HUES6 (cell line): Measurements from ENCODE around the gene UBXN6.
A peak's percentile ranks its signal among the peaks of the same experiment; 100 is the strongest.

Source experiments
- H3K27ac ChIP-seq: 2 replicates; pipeline ENCODE4 v1.7.0; 2013; ENCODE audit warnings: low read depth, mild to moderate bottlenecking, low read length, inconsistent platforms
- H3K27me3 ChIP-seq: 2 replicates; pipeline ENCODE4 v1.6.1; 2013; ENCODE audit warnings: low read length; ENCODE audit not compliant: control insufficient read depth, insufficient read depth
- H3K36me3 ChIP-seq: 2 replicates; pipeline ENCODE4 v1.6.1; 2013; ENCODE audit warnings: low read length; ENCODE audit not compliant: control insufficient read depth, insufficient read depth
- H3K4me1 ChIP-seq: 2 replicates; pipeline ENCODE4 v1.6.1; 2013; ENCODE audit warnings: low read length; ENCODE audit not compliant: control insufficient read depth, insufficient read depth
- H3K4me3 ChIP-seq: 2 replicates; pipeline ENCODE4 v1.5.1; 2013; ENCODE audit warnings: low read depth, low read length
- H3K9ac ChIP-seq: one replicate; pipeline ENCODE4 v1.6.1; 2013; ENCODE audit warnings: mild to moderate bottlenecking, low read length
- H3K9me3 ChIP-seq: 2 replicates; pipeline ENCODE4 v1.6.1; 2013; ENCODE audit warnings: low read depth, low read length; ENCODE audit not compliant: control insufficient read depth, insufficient read depth

The UBXN6 gene

DNA sequence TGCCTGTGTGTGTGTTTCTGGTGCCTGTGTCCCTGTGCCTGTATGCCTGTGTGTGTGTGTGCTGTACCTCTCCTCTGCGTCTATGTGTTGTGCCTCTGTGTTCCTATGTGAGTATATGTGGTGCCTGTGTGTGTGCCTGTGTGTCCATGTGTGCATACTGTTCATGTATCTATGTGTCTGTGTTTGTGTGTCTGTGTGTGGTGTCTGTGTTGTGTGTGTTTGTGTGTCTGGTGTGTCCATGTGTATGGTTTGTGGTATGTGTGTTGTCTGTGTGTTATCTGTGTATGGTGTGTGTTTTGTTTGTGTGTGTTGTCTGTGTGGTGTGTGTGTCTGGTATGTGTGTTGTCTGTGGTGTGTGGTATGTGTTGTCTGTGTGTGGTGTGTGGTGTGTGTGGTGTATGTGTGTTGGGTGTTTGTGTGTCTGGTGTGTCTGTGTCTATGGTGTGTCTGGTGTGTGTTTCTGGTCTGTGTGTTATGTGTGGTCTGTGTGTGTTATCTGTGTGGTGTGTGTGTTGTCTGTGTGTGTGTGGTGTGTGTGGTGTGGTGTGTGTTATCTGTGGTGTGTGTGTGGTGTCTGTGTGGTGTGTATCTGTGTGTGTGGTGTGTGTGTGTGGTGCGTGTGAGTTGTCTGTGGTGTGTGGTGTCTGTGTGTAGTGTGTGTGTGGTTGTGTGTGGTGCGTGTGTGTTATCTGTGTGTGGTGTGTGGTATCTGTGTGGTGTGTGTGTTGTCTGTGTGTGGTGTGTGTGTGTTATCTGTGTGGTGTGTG, 34.9 kb upstream of the UBXN6 start:
- no peaks in the 10 kb centered on the region for H3K27me3 ChIP-seq
- H3K36me3 ChIP-seq, result peaks cover 89% of the 10 kb centered on the region
- H3K9me3 ChIP-seq, result no peaks in the 10 kb centered on the region
- H3K9ac ChIP-seq, result no peak overlapping the region
- no peak overlapping the region for H3K27ac ChIP-seq
- H3K4me3 ChIP-seq, result no peak overlapping the region
- H3K4me1 ChIP-seq, result no peaks in the 10 kb centered on the region

DNA sequence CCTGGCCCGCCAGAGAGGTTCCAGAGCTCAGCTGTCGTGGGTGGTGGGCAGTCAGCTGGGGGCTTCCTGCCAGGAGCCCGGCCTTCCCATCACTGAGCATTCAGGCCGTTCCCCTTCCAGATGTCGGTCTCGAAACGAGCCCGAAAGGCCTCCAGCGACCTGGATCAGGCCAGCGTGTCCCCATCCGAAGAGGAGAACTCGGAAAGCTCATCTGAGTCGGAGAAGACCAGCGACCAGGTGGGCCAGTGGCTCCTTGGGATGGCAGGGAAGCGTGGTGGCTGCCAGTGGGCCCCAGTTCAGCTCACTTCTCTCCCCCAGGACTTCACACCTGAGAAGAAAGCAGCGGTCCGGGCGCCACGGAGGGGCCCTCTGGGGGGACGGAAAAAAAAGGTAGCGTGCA, 33.9 kb upstream of the UBXN6 start:
- Histone ChIP-seq H3K27ac (no peak overlapping the region), H3K9ac (no peak overlapping the region), H3K27me3 (no peaks in the 10 kb centered on the region), H3K4me3 (no peak overlapping the region), H3K9me3 (no peaks in the 10 kb centered on the region), H3K36me3 (peaks cover 88% of the 10 kb centered on the region), H3K4me1 (no peaks in the 10 kb centered on the region)

DNA sequence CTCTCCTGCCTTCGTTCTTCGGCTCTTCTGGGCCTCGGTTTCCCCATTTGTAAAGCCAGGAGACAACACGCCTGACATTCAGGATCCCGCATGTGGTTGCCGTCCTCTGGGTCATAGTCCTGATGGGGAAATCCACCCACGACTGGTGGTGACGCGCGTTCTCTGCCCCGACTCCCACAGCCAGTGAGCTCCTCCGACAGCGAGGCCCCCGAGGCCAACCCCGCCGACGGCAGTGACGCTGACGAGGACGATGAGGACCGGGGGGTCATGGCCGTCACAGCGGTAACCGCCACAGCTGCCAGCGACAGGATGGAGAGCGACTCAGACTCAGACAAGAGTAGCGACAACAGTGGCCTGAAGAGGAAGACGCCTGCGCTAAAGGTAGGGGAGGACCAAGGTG, 30.9 kb upstream of the UBXN6 start:
- Histone ChIP-seq H3K4me3 (no peak overlapping the region), H3K27me3 (no peaks in the 10 kb centered on the region), H3K9ac (no peak overlapping the region), H3K36me3 (peaks cover 70% of the 10 kb centered on the region), H3K4me1 (no peaks in the 10 kb centered on the region), H3K9me3 (no peaks in the 10 kb centered on the region), H3K27ac (no peak overlapping the region)

DNA sequence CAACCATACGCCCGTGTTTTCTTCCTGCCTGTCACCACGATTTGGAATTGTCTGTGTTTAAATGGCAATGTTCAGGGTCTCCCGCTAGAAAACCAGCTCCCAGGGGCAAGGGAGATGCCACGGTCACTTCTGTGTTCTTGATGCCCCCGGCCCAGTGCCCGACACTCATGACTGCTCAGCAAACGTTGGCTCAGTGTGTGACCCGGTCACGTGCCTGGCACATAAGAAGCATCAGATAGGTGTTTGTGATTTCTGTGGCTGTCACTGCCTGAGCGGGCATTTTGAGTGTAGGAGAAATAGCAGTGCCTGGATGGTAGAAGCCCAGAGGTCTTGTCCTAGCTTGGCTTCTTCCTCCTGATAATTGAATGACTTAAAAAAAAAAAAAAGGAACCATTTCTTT, 30.0 kb upstream of the UBXN6 start:
- Histone ChIP-seq H3K27ac (no peak overlapping the region), H3K36me3 (peaks cover 70% of the 10 kb centered on the region), H3K4me3 (no peak overlapping the region), H3K4me1 (no peaks in the 10 kb centered on the region), H3K9me3 (no peaks in the 10 kb centered on the region), H3K27me3 (no peaks in the 10 kb centered on the region), H3K9ac (no peak overlapping the region)

DNA sequence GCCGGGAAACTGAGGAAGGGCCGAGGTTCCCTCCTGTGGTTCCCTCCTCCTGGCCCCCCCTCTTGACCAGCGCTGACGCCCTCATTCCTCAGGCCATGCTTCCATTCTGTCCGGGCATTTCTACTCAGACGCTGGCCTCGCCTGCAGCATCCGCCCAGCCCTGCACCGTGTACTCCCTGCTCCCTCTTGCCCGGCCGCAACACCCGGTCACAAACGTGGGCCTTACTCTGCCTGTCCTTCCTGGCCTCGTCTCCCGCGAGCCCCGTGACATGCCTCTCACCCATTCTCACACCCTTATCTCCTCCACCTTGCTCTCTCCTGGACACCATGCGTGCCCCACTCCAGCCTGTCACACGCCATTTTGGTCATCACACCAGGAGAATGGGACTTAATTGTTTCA, 25.8 kb upstream of the UBXN6 start:
- Histone ChIP-seq H3K27me3 (no peaks in the 10 kb centered on the region), H3K4me1 (no peaks in the 10 kb centered on the region), H3K9ac (no peak overlapping the region), H3K4me3 (no peak overlapping the region), H3K36me3 (peaks cover 48% of the 10 kb centered on the region), H3K9me3 (no peaks in the 10 kb centered on the region), H3K27ac (no peak overlapping the region)

DNA sequence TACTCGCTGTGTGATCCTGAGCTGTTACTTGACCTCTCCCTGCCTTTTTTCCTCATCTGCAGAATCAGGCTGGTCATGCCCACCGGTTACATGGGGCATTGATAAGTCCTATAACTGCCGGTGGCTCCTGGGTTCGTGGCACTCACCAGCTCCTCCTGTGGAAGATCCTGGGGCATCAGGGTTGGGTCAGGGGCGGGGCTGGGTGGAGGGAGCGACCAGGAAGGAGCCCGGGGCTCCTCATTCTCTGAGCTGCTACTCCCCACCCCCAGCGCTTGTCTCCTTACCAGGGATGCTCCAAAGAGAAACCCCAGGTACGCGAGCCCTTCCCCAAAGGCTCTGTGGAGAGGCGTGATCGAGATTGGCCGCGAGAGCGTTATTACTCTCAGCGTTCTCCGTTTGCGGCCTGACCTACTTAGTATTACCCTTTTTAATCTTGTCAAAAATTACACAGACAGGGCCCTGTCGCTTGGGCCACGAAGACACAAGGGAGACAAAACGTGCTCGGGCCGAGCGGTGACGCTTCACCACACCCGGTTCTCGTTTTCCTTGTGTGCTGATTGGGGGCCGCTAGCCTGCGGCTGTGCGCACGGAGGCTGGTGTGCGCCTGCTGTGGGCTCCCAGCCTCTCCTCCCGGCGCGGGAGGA, 25.2 kb upstream of the UBXN6 start:
- Histone ChIP-seq H3K9ac (no peak overlapping the region), H3K9me3 (no peaks in the 10 kb centered on the region), H3K36me3 (peaks cover 47% of the 10 kb centered on the region), H3K4me1 (no peaks in the 10 kb centered on the region), H3K4me3 (no peak overlapping the region), H3K27me3 (no peaks in the 10 kb centered on the region), H3K27ac (no peak overlapping the region)

DNA sequence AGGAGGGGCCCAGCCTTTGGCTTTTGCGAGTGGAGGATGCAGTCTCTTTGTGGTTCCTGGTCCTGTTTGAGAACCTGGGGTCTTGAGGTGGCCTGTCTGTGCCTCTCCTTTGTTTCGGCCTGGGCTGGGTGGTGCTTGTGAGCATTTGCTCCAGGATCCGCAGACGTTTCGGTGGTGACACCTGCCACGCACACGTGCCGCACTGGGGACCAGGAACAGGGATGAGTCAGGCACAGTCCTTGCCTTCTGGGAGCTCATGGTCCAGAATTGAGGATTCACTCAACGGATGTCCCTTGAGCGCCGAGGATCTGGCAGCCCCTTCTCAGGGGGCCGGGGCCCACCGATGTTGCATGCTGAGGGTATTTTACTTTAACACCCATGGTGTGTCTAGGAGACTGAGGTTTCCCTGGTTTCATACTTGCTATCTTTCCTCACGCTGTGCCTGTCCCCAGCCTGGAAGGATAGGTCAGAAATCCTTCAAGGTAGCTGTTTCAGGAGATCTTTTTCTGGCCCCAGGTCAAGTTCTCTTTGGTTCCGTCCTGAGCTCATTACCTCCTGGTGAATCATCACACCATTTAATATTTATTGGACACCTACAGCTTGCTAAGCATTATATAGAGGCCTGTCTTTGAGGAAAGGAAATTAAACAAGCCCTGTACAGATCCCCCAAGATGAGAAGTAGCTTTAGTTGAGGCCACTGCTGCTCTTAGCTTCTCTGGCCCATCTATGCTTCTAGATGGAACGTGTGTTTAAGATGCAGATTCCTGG, 19.6 kb upstream of the UBXN6 start:
- Histone ChIP-seq H3K4me1 (no peaks in the 10 kb centered on the region), H3K27ac (no peak overlapping the region), H3K4me3 (no peak overlapping the region), H3K9ac (no peak overlapping the region), H3K36me3 (peaks cover 42% of the 10 kb centered on the region), H3K27me3 (no peaks in the 10 kb centered on the region), H3K9me3 (no peaks in the 10 kb centered on the region)

DNA sequence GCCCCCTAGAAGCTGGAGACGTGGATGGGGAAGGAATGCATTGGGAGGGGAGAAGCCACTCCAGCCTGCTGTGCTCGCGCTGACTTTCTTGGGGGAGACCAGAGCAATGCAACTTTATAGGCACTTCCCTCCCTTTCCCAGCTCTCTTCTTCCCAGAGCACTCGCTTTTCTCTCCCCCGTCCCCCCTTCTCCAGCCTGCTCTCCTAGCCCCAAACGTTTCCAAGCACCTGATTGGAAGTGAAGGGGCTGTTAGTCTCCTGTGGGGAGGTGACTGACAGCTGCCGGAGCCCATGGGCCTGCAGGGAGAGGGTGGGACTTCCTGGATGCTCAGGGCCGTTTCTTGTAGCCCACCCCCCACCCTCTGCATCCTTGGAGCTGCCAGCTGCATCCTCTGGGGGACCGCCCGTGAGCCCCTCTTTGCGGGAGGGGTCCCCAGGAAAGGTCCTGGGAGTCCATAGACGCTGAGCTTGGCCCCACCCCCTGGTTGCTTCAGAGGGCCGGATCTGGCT, 17.0 kb upstream of the UBXN6 start:
- H3K9me3 ChIP-seq, result no peaks in the 10 kb centered on the region
- H3K4me1 ChIP-seq, result no peaks in the 10 kb centered on the region
- peak overlapping the region; percentile 56 for H3K9ac ChIP-seq
- peak overlapping the region; percentile 60 for H3K4me3 ChIP-seq
- H3K36me3 ChIP-seq, result peaks cover 34% of the 10 kb centered on the region
- no peak overlapping the region for H3K27ac ChIP-seq
- no peaks in the 10 kb centered on the region for H3K27me3 ChIP-seq

DNA sequence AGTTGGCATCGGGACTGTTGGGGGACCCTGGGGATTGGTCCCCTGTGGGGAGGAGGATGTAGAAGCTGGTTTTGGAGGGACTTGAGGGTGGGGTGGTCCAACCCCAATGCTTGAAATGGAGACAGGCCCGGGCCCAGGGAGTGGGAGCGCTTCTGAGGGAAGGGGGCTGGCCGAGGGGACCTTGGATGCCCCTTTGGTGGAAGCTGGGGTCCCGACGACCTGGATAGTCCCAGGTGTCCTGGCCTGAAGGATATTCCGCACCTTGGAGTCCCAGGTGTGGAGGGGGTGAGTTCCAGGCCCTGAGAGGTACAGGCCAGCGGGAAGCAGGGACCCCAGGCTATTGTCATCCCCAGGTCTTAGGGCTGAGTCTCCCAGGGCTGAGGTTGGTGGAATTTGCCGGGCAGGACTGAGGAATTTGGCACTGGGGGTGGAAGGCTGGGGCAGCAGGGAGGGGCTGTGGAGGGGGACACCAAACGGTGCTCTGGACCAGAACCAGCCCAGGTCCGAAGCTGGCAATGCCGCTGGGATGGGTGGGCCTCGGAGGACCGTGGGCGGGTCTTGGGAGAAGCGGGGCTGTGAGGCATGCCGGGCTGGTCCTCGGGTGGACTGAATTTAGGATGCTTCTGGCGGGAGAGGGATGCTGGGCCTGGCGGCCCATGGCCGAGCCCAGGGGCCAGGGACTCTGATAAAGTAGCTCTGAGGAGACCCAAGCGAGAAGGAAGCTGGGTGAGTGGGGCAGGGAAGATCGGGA, 16.3 kb upstream of the UBXN6 start:
- Histone ChIP-seq H3K27ac (no peak overlapping the region), H3K4me1 (no peaks in the 10 kb centered on the region), H3K27me3 (no peaks in the 10 kb centered on the region), H3K9ac (peak overlapping the region; percentile 56), H3K36me3 (peaks cover 31% of the 10 kb centered on the region), H3K9me3 (no peaks in the 10 kb centered on the region), H3K4me3 (peak overlapping the region; percentile 60)

DNA sequence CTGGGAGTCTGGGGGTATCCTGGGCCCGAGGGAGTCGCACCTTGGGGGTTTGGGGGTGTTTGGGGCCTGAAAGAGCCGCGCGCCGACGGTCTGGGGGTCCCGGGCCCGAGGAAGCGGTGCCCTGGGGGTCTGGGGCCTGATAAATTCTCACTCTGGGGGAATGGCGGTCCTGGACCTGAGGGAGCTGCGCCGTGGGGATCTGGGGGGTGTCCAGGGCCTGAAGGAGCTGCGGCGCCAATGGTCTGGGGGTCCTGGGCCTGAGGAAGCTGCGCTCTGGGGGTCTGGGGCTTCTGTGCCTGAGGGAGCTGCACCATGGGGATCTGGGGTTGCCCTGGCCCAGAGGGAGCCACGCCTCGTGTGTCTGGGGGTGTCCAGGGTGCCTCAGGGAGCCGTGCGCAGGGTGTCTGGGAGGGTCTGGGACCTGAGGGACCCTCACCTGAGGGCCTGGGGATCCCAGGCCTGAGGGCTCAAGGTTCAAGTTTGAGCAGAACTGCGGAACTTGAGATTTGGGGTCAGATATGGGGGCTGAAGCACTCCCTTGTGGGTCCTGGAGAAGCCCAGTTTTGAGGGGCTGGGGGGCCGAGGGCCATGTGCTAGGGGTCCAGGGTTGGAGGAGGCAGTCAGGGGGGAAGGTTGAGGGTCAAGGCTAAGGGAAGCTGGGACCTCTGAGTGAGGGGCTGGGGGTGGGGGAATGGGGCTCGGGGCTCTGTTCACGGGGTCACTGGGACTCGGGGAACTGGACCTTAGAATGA, 15.6 kb upstream of the UBXN6 start:
- Histone ChIP-seq H3K36me3 (peaks cover 24% of the 10 kb centered on the region), H3K27me3 (no peaks in the 10 kb centered on the region), H3K9me3 (no peaks in the 10 kb centered on the region), H3K4me1 (no peaks in the 10 kb centered on the region), H3K4me3 (peak overlapping the region; percentile 60), H3K27ac (no peak overlapping the region), H3K9ac (peak overlapping the region; percentile 63)
